Adrenal gland (tissue), 5 donors: ENCODE data around the gene MBD3L2B.

ENCODE experiments used
- POLR2A ChIP-seq, 2 donors: fragments of 450-650 bp; IDR thresholded peaks; one replicate each; pipeline ENCODE4 v1.6.1; 2017; ENCODE audit warnings: antibody characterized with exemption in 2 of 2, mild to moderate bottlenecking in 2 of 2, moderate library complexity in 1 of 2
- TF ChIP-seq, protein P1 (sequence below), 6 experiments: fragments of 450-650 bp in 4 of 6; fragments of 200-600 bp in 2 of 6; sonication (generic) in 1 of 6; IDR thresholded peaks; 1 replicate in 5 of 6; 2 replicates in 1 of 6; pipeline versions ENCODE4 v1.5.1 to v1.8.0; 2016 to 2021; ENCODE audit warnings: antibody characterized with exemption in 6 of 6, mild to moderate bottlenecking in 2 of 6, moderate library complexity in 1 of 6
- donor health status: DM: no; HTN: no; CAD: no.

DNA sequence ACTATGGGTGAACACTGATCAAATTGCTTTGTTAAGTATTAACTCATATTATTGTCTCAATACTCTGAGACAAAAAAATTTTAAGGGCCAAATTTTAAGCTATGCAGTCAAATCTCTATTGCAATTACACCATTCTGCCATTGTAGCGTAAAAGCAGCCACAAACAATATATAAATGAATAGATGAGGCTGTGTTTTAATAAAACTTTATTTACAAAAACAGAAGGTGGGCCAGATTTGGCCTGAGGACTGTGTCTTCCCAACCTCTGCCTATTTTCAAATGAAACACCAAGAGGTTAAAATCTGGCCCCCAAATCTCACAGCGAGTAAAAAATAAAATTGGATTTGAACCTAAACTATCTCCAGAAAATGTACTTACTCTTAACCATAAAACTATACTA is 51.7 kb downstream of the MBD3L2B start:
- no peak for TF ChIP-seq POLR2A (IDR thresholded peaks at IDR 0.05)
- TF ChIP-seq, protein P1, sequence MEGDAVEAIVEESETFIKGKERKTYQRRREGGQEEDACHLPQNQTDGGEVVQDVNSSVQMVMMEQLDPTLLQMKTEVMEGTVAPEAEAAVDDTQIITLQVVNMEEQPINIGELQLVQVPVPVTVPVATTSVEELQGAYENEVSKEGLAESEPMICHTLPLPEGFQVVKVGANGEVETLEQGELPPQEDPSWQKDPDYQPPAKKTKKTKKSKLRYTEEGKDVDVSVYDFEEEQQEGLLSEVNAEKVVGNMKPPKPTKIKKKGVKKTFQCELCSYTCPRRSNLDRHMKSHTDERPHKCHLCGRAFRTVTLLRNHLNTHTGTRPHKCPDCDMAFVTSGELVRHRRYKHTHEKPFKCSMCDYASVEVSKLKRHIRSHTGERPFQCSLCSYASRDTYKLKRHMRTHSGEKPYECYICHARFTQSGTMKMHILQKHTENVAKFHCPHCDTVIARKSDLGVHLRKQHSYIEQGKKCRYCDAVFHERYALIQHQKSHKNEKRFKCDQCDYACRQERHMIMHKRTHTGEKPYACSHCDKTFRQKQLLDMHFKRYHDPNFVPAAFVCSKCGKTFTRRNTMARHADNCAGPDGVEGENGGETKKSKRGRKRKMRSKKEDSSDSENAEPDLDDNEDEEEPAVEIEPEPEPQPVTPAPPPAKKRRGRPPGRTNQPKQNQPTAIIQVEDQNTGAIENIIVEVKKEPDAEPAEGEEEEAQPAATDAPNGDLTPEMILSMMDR (IDR thresholded peaks at IDR 0.05) = no peak
